B cell (primary cell): ENCODE measurements around the gene MAP3K19. TPM values are rescaled to one million over a fixed set of nuclear protein-coding genes. Genes with fewer than 3 reads are reported as not detected.

ENCODE experiments used
- ATAC-seq: fragments of 200-7000 bp; cut with Tn5 transposase; one replicate; pipeline ENCODE4 v1.10.0; 2021; ENCODE audit warnings: low read depth, mild to moderate bottlenecking, moderate number of reproducible peaks, moderate library complexity
- CTCF ChIA-PET: fragments of 350-600 bp; sonication (Branson Sonifier 250); formaldehyde crosslinking; loops from one replicate; lab custom pipeline; 2021; ENCODE audit warnings: antibody characterized with exemption, inconsistent platforms; lab: Charles Lee
- POLR2A ChIA-PET: fragments of 350-600 bp; sonication (Branson Sonifier 250); formaldehyde crosslinking; loops from one replicate; lab custom pipeline; 2021; ENCODE audit warnings: antibody characterized with exemption; lab: Charles Lee
- DNase-seq: peaks from one replicate; pipeline ENCODE4 v3.0.0; 2013
- H2AFZ ChIP-seq: 2 replicates; pipeline ENCODE4 v1.6.1; 2012; ENCODE audit warnings: mild to moderate bottlenecking, low read depth, low read length; ENCODE audit not compliant: insufficient read depth, poor library complexity, severe bottlenecking
- H3K27ac ChIP-seq, 2 donors: 1 replicate in 1 of 2; 2 replicates in 1 of 2; pipeline ENCODE4 v1.5.1; 2012 to 2013; ENCODE audit warnings: low read length in 2 of 2, mild to moderate bottlenecking in 2 of 2, moderate library complexity in 1 of 2
- H3K27me3 ChIP-seq, 4 experiments: fragments of 200-600 bp in 1 of 4; sonication (generic) in 1 of 4; replicated peaks in 1 of 4; 1 replicate in 2 of 4; 2 replicates in 2 of 4; pipeline versions ENCODE4 v1.6.1 to v1.7.0; 2013 to 2016; ENCODE audit warnings: low read length in 3 of 4, mild to moderate bottlenecking in 2 of 4, mixed read lengths in 1 of 4, moderate library complexity in 1 of 4; ENCODE audit not compliant: insufficient read depth in 4 of 4, control insufficient read depth in 3 of 4; ENCODE audit errors: control extremely low read depth in 1 of 4
- H3K36me3 ChIP-seq, 2 experiments: replicated peaks in 1 of 2; 1 replicate in 1 of 2; 2 replicates in 1 of 2; pipeline versions ENCODE4 v1.6.1 to v1.7.1; 2013; ENCODE audit warnings: low read length in 1 of 2; ENCODE audit not compliant: insufficient read depth in 2 of 2, control insufficient read depth in 1 of 2; ENCODE audit errors: control extremely low read depth in 1 of 2, extremely low read depth in 1 of 2
- H3K4me1 ChIP-seq, 2 donors: fragments of 200-600 bp in 1 of 2; sonication (generic) in 1 of 2; 1 replicate in 1 of 2; 2 replicates in 1 of 2; pipeline versions ENCODE4 v1.5.1 to v1.6.1; 2013 to 2017; ENCODE audit warnings: low read length in 2 of 2; ENCODE audit not compliant: control insufficient read depth in 2 of 2, insufficient read depth in 2 of 2
- H3K4me2 ChIP-seq: replicated peaks from 2 replicates; pipeline ENCODE3; 2012; ENCODE audit warnings: mild to moderate bottlenecking, low read depth, low read length; ENCODE audit not compliant: poor library complexity, severe bottlenecking
- H3K4me3 ChIP-seq, 5 experiments: fragments of 200-600 bp in 1 of 5; sonication (generic) in 1 of 5; 1 replicate in 3 of 5; 2 replicates in 2 of 5; pipeline versions ENCODE4 v1.5.1 to v1.7.0; 2011 to 2016; ENCODE audit warnings: low read length in 4 of 5, mild to moderate bottlenecking in 4 of 5, low read depth in 2 of 5, control low read depth in 1 of 5, moderate library complexity in 1 of 5; ENCODE audit not compliant: insufficient read depth in 1 of 5; ENCODE audit errors: control extremely low read depth in 1 of 5, extremely low read depth in 1 of 5
- H3K79me2 ChIP-seq: fragments of 200-600 bp; sonication (generic); one replicate; pipeline ENCODE4 v1.6.0; 2016; ENCODE audit warnings: low read length; ENCODE audit not compliant: control insufficient read depth, insufficient read depth
- H3K9ac ChIP-seq: fragments of 200-600 bp; sonication (generic); 2 replicates; pipeline ENCODE4 v1.6.1; 2017; ENCODE audit warnings: mild to moderate bottlenecking, low read length, moderate library complexity
- H3K9me3 ChIP-seq, 3 donors: one replicate each; pipeline versions ENCODE4 v1.6.1 to v1.7.1; 2013; ENCODE audit warnings: low read length in 2 of 3; ENCODE audit not compliant: control insufficient read depth in 2 of 3, insufficient read depth in 1 of 3; ENCODE audit errors: control extremely low read depth in 1 of 3
- H4K20me1 ChIP-seq: 2 replicates; pipeline ENCODE4 v1.6.0; 2012; ENCODE audit warnings: mild to moderate bottlenecking, low read length; ENCODE audit not compliant: insufficient read depth, control insufficient read depth, poor library complexity, severe bottlenecking
- H3K27ac Mint-ChIP-seq: one replicate; pipeline ENCODE4 v1.8.0; 2021; ENCODE audit warnings: mixed read lengths
- H3K27me3 Mint-ChIP-seq: one replicate; pipeline ENCODE4 v1.8.0; 2021; ENCODE audit warnings: mixed read lengths
- H3K4me1 Mint-ChIP-seq: one replicate; pipeline ENCODE4 v1.8.0; 2021; ENCODE audit warnings: mixed read lengths
- H3K4me3 Mint-ChIP-seq: one replicate; pipeline ENCODE4 v1.8.0; 2021; ENCODE audit warnings: mixed read lengths
- H3K9me3 Mint-ChIP-seq: one replicate; pipeline ENCODE4 v1.8.0; 2022; ENCODE audit warnings: mixed read lengths; ENCODE audit not compliant: insufficient read depth
- CTCF ChIP-seq: fragments of 200-600 bp; IDR thresholded peaks from one replicate; pipeline ENCODE4 v1.8.0; 2022; ENCODE audit warnings: antibody characterized with exemption, mild to moderate bottlenecking
- EZH2 ChIP-seq: IDR thresholded peaks from 2 replicates; pipeline ENCODE4 v1.6.1; 2012; ENCODE audit warnings: borderline replicate concordance, low read depth, mild to moderate bottlenecking, moderate library complexity, low read length; ENCODE audit not compliant: insufficient read depth, poor library complexity, severe bottlenecking
- WGBS: methylation state at CpG from one replicate; pipeline ENCODE4 v1.1.5; 2013; ENCODE audit warnings: missing lambda C conversion rate; ENCODE audit not compliant: insufficient coverage; 5-methylcytosine and 5-hydroxymethylcytosine counted together
- intact Hi-C: fragments of 100-400 bp; cut with micrococcal nuclease; formaldehyde crosslinking; loops from one replicate; pipeline ENCODE4 v1.10.0; 2022
- polyA plus RNA-seq: library from polyadenylated mRNA; depleted of rRNA; stranded (reverse); fragments of >200 nt; gene quantifications from 2 replicates; pipeline ENCODE4 v1.2.3, GENCODE V29; 2012
- total RNA-seq, 2 donors: library from RNA; stranded (reverse); fragments of 120-200 nt in 1 of 2; gene quantifications; 1 replicate in 1 of 2; 2 replicates in 1 of 2; pipeline versions ENCODE4 v1.2.3 to v1.2.4, GENCODE V29; 2013 to 2022

The MAP3K19 gene
- total and polyA plus RNA-seq, 2 donors (not counting 1 experiment from before 2014, with no cell fraction given) = 0.46 TPM; not detected in 1

- no peak overlapping the region for H3K4me3 Mint-ChIP-seq
- 33% methylated on average over 3 of the region's 3 CpGs for WGBS
- no peak overlapping the region for H3K27ac Mint-ChIP-seq
- Histone ChIP-seq H3K4me1 (no peaks in the 10 kb centered on the region), H3K36me3 (no peaks in the 10 kb centered on the region), H2AFZ (no peak overlapping the region), H3K4me3 (no peak overlapping the region), H3K27me3 (no peaks in the 10 kb centered on the region), H3K9ac (no peak overlapping the region), H3K27ac (no peak overlapping the region), H4K20me1 (no peaks in the 10 kb centered on the region), H3K4me2 (no peak overlapping the region), H3K79me2 (no peaks in the 10 kb centered on the region), H3K9me3 (peaks cover 8 to 21% (median 20%) of the 10 kb centered on the region in 3 donors)
- peaks cover 20% of the 10 kb centered on the region for H3K9me3 Mint-ChIP-seq
- no peaks in the 10 kb centered on the region for H3K4me1 Mint-ChIP-seq
- TF ChIP-seq CTCF (no peak), EZH2 (no peak)
- POLR2A ChIA-PET = no interaction called here
- CTCF ChIA-PET = interaction anchor here (0.6 kb wide), 1 partner anchor 13 kb away, joined by 3 read pairs; no protein-coding TSS in a partner anchor
- DNase-seq (no peak), ATAC-seq (no peak)
- H3K27me3 Mint-ChIP-seq = peaks cover 8% of the 10 kb centered on the region
- intact Hi-C loops = no loop called here
Observed at GRCh38 chr2:134976074-134976702, 71.1 kb downstream of the MAP3K19 start.

- Mint-ChIP-seq H3K4me1 (no peaks in the 10 kb centered on the region), H3K9me3 (peaks cover 24% of the 10 kb centered on the region), H3K4me3 (no peak overlapping the region), H3K27me3 (peaks cover 8% of the 10 kb centered on the region), H3K27ac (no peak overlapping the region)
- Histone ChIP-seq H3K79me2 (no peaks in the 10 kb centered on the region), H3K27ac (no peak overlapping the region), H2AFZ (no peak overlapping the region), H3K36me3 (no peaks in the 10 kb centered on the region), H3K4me3 (no peak overlapping the region), H4K20me1 (no peaks in the 10 kb centered on the region), H3K4me1 (no peaks in the 10 kb centered on the region), H3K4me2 (no peak overlapping the region), H3K9ac (no peak overlapping the region), H3K27me3 (no peaks in the 10 kb centered on the region), H3K9me3 (peaks cover 10 to 21% (median 20%) of the 10 kb centered on the region in 3 donors)
- ChIA-PET POLR2A (no interaction called here), CTCF (interaction anchor here (0.6 kb wide), 1 partner anchor 14 kb away, joined by 3 read pairs; no protein-coding TSS in a partner anchor)
- ATAC-seq (no peak), DNase-seq (no peak)
- 68% methylated on average over 6 of the region's 6 CpGs for WGBS
- TF ChIP-seq CTCF (no peak), EZH2 (no peak)
- intact Hi-C loops = no loop called here
Observed at GRCh38 chr2:134975281-134976009, 71.8 kb downstream of the MAP3K19 start.
